ENCODE data around the gene LGI2. TPM values are rescaled to one million over a fixed set of nuclear protein-coding genes. Genes with fewer than 3 reads are reported as not detected.

LGI2 gene
- polyA plus RNA-seq, 1 of the 3 experiments (the other 2 are of a cell fraction), result not detected

DNA sequence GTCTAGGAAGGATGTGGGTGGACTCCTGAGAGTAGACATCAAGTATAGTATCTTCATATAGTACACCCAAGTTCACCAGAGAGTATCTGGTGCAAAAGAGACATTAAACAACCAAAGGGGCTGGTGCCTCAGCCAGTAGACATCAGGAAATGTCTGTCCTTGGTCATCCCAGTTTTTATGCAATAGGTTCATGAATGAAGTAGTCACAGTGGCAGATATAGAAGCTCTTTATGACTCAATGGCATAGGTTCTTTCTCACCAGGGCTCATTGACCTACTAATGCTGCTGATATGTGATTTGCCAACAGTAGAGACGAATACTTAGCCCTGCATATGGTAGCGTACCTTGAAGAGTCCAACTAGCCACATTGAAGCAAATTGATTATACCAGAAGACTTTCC lies 72.9 kb downstream of the LGI2 start:
- WGBS (ENCODE audit: low lambda C conversion rate), result 0% methylated on average over 2 of the region's 2 CpGs

DNA sequence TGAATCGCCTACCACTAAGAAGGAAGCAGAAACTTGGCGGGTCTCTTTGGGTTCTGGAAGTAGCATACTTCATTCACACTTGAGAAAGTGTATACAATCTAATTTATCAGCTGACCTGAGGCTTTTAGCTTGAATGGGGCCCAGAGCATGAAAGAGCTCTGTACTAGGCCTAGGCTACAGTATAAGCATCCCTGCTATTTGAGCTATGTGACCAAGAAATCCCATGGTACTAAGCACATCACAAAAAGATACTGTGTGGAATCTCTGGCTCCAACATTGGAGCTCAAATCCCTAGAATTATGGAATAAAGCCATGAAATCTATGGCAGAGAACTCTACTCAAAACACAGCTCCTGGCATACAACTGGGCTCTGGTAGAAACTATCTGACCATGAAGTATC lies 74.0 kb downstream of the LGI2 start:
- H3K9me3 ChIP-seq, result no peaks in the 10 kb centered on the region
- no peaks in the 10 kb centered on the region for H3K9me2 ChIP-seq
- no peak overlapping the region for H3K4me3 ChIP-seq (ENCODE audit: low read depth in 2 of 2, low read length in 1 of 2)
- no peak for TF ChIP-seq MXI1 (IDR thresholded peaks at IDR 0.05; ENCODE audit: low read depth, low read length)
- no peak for TF ChIP-seq GATA2 (CRISPR knock-in tag; IDR thresholded peaks at IDR 0.05)
- TF ChIP-seq GABPA (IDR thresholded peaks at IDR 0.05; ENCODE audit: low read depth), result no peak
- no peak for TF ChIP-seq FOXM1 (IDR thresholded peaks at IDR 0.05; ENCODE audit: low read depth)
- TF ChIP-seq, protein P1, sequence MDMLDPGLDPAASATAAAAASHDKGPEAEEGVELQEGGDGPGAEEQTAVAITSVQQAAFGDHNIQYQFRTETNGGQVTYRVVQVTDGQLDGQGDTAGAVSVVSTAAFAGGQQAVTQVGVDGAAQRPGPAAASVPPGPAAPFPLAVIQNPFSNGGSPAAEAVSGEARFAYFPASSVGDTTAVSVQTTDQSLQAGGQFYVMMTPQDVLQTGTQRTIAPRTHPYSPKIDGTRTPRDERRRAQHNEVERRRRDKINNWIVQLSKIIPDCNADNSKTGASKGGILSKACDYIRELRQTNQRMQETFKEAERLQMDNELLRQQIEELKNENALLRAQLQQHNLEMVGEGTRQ (IDR thresholded peaks at IDR 0.05; ENCODE audit: borderline replicate concordance, low read depth, low read length), result no peak
- TF ChIP-seq, protein P2, sequence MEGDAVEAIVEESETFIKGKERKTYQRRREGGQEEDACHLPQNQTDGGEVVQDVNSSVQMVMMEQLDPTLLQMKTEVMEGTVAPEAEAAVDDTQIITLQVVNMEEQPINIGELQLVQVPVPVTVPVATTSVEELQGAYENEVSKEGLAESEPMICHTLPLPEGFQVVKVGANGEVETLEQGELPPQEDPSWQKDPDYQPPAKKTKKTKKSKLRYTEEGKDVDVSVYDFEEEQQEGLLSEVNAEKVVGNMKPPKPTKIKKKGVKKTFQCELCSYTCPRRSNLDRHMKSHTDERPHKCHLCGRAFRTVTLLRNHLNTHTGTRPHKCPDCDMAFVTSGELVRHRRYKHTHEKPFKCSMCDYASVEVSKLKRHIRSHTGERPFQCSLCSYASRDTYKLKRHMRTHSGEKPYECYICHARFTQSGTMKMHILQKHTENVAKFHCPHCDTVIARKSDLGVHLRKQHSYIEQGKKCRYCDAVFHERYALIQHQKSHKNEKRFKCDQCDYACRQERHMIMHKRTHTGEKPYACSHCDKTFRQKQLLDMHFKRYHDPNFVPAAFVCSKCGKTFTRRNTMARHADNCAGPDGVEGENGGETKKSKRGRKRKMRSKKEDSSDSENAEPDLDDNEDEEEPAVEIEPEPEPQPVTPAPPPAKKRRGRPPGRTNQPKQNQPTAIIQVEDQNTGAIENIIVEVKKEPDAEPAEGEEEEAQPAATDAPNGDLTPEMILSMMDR (IDR thresholded peaks at IDR 0.05), result no peak
- TF ChIP-seq TCF12 (IDR thresholded peaks at IDR 0.05), result no peak
- no peak for TF ChIP-seq EP300 (IDR thresholded peaks at IDR 0.05; ENCODE audit: borderline replicate concordance in 1 of 2, low read depth in 1 of 2, low read length in 1 of 2)
- TF ChIP-seq, protein P3, sequence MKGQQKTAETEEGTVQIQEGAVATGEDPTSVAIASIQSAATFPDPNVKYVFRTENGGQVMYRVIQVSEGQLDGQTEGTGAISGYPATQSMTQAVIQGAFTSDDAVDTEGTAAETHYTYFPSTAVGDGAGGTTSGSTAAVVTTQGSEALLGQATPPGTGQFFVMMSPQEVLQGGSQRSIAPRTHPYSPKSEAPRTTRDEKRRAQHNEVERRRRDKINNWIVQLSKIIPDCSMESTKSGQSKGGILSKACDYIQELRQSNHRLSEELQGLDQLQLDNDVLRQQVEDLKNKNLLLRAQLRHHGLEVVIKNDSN (IDR thresholded peaks at IDR 0.05; ENCODE audit: borderline replicate concordance, low read depth), result no peak
- no peak for TF ChIP-seq RAD21 (IDR thresholded peaks at IDR 0.05; ENCODE audit: low read length)
- TF ChIP-seq FOSL2 (IDR thresholded peaks at IDR 0.05; ENCODE audit: borderline replicate concordance, low read depth), result no peak
- no peak for TF ChIP-seq CHD2 (IDR thresholded peaks at IDR 0.05; ENCODE audit: low read length, partially characterized antibody)
- TF ChIP-seq, protein P4, sequence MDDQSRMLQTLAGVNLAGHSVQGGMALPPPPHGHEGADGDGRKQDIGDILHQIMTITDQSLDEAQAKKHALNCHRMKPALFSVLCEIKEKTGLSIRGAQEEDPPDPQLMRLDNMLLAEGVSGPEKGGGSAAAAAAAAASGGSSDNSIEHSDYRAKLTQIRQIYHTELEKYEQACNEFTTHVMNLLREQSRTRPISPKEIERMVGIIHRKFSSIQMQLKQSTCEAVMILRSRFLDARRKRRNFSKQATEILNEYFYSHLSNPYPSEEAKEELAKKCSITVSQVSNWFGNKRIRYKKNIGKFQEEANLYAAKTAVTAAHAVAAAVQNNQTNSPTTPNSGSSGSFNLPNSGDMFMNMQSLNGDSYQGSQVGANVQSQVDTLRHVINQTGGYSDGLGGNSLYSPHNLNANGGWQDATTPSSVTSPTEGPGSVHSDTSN (IDR thresholded peaks at IDR 0.05), result no peak
- no peaks in the 10 kb centered on the region for H3F3A ChIP-seq (replicated peaks; ENCODE audit: insufficient read depth)
- no peak overlapping the region for H3K27ac ChIP-seq (ENCODE audit: low read depth in 2 of 2, low read length in 1 of 2)
- WGBS (ENCODE audit: low lambda C conversion rate), result 13% methylated on average over 2 of the region's 2 CpGs
- CTCF ChIA-PET, result interaction anchor here (0.6 to 0.9 kb wide), 3 partner anchors 24 to 836 kb away, joined by 3 to 4 read pairs (median 3); no protein-coding TSS in a partner anchor
- H3K4me1 ChIP-seq (ENCODE audit: control insufficient read depth in 1 of 2, insufficient read depth in 2 of 2, low read depth in 1 of 2, low read length in 1 of 2), result no peaks in the 10 kb centered on the region
- no peaks in the 10 kb centered on the region for H3K79me2 ChIP-seq (ENCODE audit: insufficient read depth)
- no peaks in the 10 kb centered on the region for H4K20me1 ChIP-seq (ENCODE audit: insufficient read depth)
- H3K36me3 ChIP-seq (replicated peaks in 1 of 2; ENCODE audit: control insufficient read depth in 1 of 2, insufficient read depth in 2 of 2, low read length in 1 of 2), result no peaks in the 10 kb centered on the region
- no peaks in the 10 kb centered on the region; the same call in 1 of the 2 replicates for H3K27me3 ChIP-seq (ENCODE audit: insufficient read depth)
- POLR2A ChIA-PET, result no interaction called here
- DNase-seq, result no peak
- H2AFZ ChIP-seq (ENCODE audit: low read depth), result no peak overlapping the region
- no peak overlapping the region for H3K4me2 ChIP-seq
- no peak overlapping the region for H3K9ac ChIP-seq

More for the DNA sequence above, 72.9 kb downstream of the LGI2 start:
- H2AFZ ChIP-seq (ENCODE audit: low read depth), result no peak overlapping the region
- H4K20me1 ChIP-seq (ENCODE audit: insufficient read depth), result no peaks in the 10 kb centered on the region
- TF ChIP-seq EP300 (IDR thresholded peaks at IDR 0.05; ENCODE audit: borderline replicate concordance in 1 of 2, low read depth in 1 of 2, low read length in 1 of 2), result no peak
- TF ChIP-seq TEAD4 (IDR thresholded peaks at IDR 0.05; ENCODE audit: borderline replicate concordance, insufficient read depth), result no peak
- TF ChIP-seq RXRA (IDR thresholded peaks at IDR 0.05; ENCODE audit: borderline replicate concordance, low read depth), result no peak
- TF ChIP-seq TAF1 (IDR thresholded peaks at IDR 0.05; ENCODE audit: borderline replicate concordance, low read depth, low read length), result no peak
- no peak for TF ChIP-seq ELF1 (IDR thresholded peaks at IDR 0.05)
- TF ChIP-seq NFIC (IDR thresholded peaks at IDR 0.05; ENCODE audit: borderline replicate concordance), result no peak
- TF ChIP-seq, protein P5, sequence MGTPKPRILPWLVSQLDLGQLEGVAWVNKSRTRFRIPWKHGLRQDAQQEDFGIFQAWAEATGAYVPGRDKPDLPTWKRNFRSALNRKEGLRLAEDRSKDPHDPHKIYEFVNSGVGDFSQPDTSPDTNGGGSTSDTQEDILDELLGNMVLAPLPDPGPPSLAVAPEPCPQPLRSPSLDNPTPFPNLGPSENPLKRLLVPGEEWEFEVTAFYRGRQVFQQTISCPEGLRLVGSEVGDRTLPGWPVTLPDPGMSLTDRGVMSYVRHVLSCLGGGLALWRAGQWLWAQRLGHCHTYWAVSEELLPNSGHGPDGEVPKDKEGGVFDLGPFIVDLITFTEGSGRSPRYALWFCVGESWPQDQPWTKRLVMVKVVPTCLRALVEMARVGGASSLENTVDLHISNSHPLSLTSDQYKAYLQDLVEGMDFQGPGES (IDR thresholded peaks at IDR 0.05; ENCODE audit: low read depth, low read length), result no peak
- no peak for TF ChIP-seq FOXJ3 (CRISPR knock-in tag; IDR thresholded peaks at IDR 0.05)
- TF ChIP-seq, protein P6, sequence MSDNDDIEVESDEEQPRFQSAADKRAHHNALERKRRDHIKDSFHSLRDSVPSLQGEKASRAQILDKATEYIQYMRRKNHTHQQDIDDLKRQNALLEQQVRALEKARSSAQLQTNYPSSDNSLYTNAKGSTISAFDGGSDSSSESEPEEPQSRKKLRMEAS (IDR thresholded peaks at IDR 0.05; ENCODE audit: low read depth), result no peak
- H3K9me2 ChIP-seq, result no peaks in the 10 kb centered on the region
- H3K79me2 ChIP-seq (ENCODE audit: insufficient read depth), result no peaks in the 10 kb centered on the region
- no peak overlapping the region for H3K4me2 ChIP-seq
- ChIA-PET CTCF (no interaction called here), POLR2A (no interaction called here)
- no peak overlapping the region for H3K4me3 ChIP-seq (ENCODE audit: low read depth in 2 of 2, low read length in 1 of 2)
- no peaks in the 10 kb centered on the region for H3K36me3 ChIP-seq (replicated peaks in 1 of 2; ENCODE audit: control insufficient read depth in 1 of 2, insufficient read depth in 2 of 2, low read length in 1 of 2)
- no peaks in the 10 kb centered on the region for H3K9me3 ChIP-seq
- no peak for DNase-seq
- no peaks in the 10 kb centered on the region for H3K27me3 ChIP-seq (ENCODE audit: insufficient read depth)
- H3K27ac ChIP-seq (ENCODE audit: low read depth in 2 of 2, low read length in 1 of 2), result no peak overlapping the region
- no peaks in the 10 kb centered on the region for H3K4me1 ChIP-seq (ENCODE audit: control insufficient read depth in 1 of 2, insufficient read depth in 2 of 2, low read depth in 1 of 2, low read length in 1 of 2)
- H3K9ac ChIP-seq, result no peak overlapping the region
- H3F3A ChIP-seq (replicated peaks; ENCODE audit: insufficient read depth), result no peaks in the 10 kb centered on the region

All from SK-N-SH (cell line).